Natural killer cell (primary cell): Measurements from ENCODE around the gene SLC26A2. TPM values are rescaled to one million over a fixed set of nuclear protein-coding genes. Genes with fewer than 3 reads are reported as not detected.

Experiments used
- ATAC-seq, 3 donors: fragments of 150-1000 bp in 2 of 3; fragments of 200-7000 bp in 1 of 3; cut with Tn5 transposase; 1 replicate in 1 of 3; 2 replicates in 2 of 3; pipeline ENCODE4 v1.10.0; 2021; ENCODE audit warnings: mild to moderate bottlenecking in 2 of 3, moderate library complexity in 2 of 3
- DNase-seq, 2 donors: peaks; one replicate each; pipeline versions ENCODE4 v3.0.0 to v3.0.0-alpha.2; 2013 to 2021; ENCODE audit warnings: mixed read lengths in 1 of 2
- H3K27ac ChIP-seq: one replicate; pipeline ENCODE4 v1.5.1; 2013; ENCODE audit warnings: mild to moderate bottlenecking, low read length
- H3K27me3 ChIP-seq: one replicate; pipeline ENCODE4 v1.6.1; 2013; ENCODE audit warnings: low read length; ENCODE audit not compliant: control insufficient read depth, insufficient read depth
- H3K36me3 ChIP-seq: one replicate; pipeline ENCODE4 v1.6.1; 2013; ENCODE audit warnings: low read length; ENCODE audit not compliant: control insufficient read depth, insufficient read depth
- H3K4me1 ChIP-seq: one replicate; pipeline ENCODE4 v1.6.1; 2013; ENCODE audit warnings: low read length; ENCODE audit not compliant: control insufficient read depth, insufficient read depth
- H3K4me3 ChIP-seq: one replicate; pipeline ENCODE4 v1.5.1; 2013; ENCODE audit warnings: low read length
- H3K9me3 ChIP-seq: one replicate; pipeline ENCODE4 v1.6.1; 2013; ENCODE audit warnings: low read length; ENCODE audit not compliant: control insufficient read depth, insufficient read depth
- H3K27ac Mint-ChIP-seq, 2 donors: one replicate each; pipeline ENCODE4 v1.8.0; 2022; ENCODE audit warnings: mild to moderate bottlenecking in 2 of 2, mixed read lengths in 2 of 2, moderate library complexity in 1 of 2
- H3K27me3 Mint-ChIP-seq, 2 donors: one replicate each; pipeline ENCODE4 v1.8.0; 2022; ENCODE audit warnings: low read depth in 2 of 2, mixed read lengths in 2 of 2
- H3K36me3 Mint-ChIP-seq: one replicate; pipeline ENCODE4 v1.8.0; 2022; ENCODE audit warnings: mixed read lengths
- H3K4me1 Mint-ChIP-seq, 2 donors: one replicate each; pipeline ENCODE4 v1.8.0; 2022; ENCODE audit warnings: mixed read lengths in 2 of 2
- H3K4me3 Mint-ChIP-seq: one replicate; pipeline ENCODE4 v1.8.0; 2022; ENCODE audit warnings: mild to moderate bottlenecking, moderate library complexity, mixed read lengths
- H3K9me3 Mint-ChIP-seq, 2 donors: one replicate each; pipeline ENCODE4 v1.8.0; 2022; ENCODE audit warnings: mixed read lengths in 2 of 2
- WGBS: methylation state at CpG from one replicate; pipeline ENCODE4 v1.1.7; 2013; ENCODE audit warnings: missing lambda C conversion rate; ENCODE audit not compliant: insufficient coverage; 5-methylcytosine and 5-hydroxymethylcytosine counted together
- intact Hi-C: fragments of 100-400 bp; cut with micrococcal nuclease; formaldehyde crosslinking; loops from one replicate; pipeline ENCODE4 v1.14.2; 2022
- total RNA-seq, 4 donors: library from RNA; stranded (reverse); fragments of 120-200 nt in 1 of 4; gene quantifications; one replicate each; pipeline versions ENCODE4 v1.2.3 to v1.2.4, GENCODE V29; 2013 to 2022
- TF ChIP-seq, protein P1 (sequence below): fragments of 200-600 bp; IDR thresholded peaks from one replicate; pipeline ENCODE4 v1.8.0; 2022; ENCODE audit warnings: antibody characterized with exemption

SLC26A2 gene
- total RNA-seq, 3 donors from 2014 or later (not counting 1 experiment from before 2014, with no cell fraction given) = 6.2 to 10.9 (median 8.1) TPM

DNA sequence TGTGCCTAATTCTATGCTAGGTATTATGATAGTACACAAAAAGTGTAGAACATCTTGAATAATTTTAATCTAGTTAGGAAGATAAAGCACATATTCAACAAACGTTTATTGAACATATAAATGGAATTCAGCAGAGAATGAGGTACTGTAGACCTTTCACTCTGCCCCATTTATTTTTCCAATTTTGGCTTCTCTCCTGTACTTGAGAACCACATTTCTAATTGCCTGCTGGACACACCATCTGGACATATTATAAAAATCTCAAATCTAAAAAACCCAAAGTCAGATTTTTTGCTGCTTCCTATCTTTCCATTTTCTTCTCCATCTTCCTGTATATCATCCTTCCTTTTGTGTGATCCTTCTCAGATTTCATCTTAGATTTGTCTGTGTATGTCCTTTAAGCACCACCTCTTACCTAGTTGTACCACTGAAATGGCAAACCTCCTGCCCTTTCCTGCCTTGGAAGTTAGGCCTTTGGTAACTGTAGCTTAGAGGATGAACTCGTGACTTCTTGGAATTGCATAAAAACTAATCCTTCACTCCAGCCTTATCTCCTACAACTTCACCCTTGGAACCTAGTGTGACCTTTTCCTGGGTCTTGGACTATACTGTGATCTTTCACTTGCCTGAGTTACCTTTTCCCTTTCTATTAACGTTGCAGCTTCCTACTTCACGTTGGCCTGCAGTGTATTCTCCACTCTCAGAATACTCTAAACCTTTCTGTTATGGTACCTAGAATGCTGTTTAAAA is 8.8 kb downstream of the SLC26A2 start:
- H3K27ac Mint-ChIP-seq = no peak overlapping the region
- Histone ChIP-seq H3K27ac (no peak overlapping the region), H3K4me3 (no peak overlapping the region), H3K4me1 (no peaks in the 10 kb centered on the region), H3K36me3 (no peaks in the 10 kb centered on the region), H3K27me3 (no peaks in the 10 kb centered on the region), H3K9me3 (no peaks in the 10 kb centered on the region)
- intact Hi-C loops = no loop called here
- TF ChIP-seq, protein P1, sequence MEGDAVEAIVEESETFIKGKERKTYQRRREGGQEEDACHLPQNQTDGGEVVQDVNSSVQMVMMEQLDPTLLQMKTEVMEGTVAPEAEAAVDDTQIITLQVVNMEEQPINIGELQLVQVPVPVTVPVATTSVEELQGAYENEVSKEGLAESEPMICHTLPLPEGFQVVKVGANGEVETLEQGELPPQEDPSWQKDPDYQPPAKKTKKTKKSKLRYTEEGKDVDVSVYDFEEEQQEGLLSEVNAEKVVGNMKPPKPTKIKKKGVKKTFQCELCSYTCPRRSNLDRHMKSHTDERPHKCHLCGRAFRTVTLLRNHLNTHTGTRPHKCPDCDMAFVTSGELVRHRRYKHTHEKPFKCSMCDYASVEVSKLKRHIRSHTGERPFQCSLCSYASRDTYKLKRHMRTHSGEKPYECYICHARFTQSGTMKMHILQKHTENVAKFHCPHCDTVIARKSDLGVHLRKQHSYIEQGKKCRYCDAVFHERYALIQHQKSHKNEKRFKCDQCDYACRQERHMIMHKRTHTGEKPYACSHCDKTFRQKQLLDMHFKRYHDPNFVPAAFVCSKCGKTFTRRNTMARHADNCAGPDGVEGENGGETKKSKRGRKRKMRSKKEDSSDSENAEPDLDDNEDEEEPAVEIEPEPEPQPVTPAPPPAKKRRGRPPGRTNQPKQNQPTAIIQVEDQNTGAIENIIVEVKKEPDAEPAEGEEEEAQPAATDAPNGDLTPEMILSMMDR = no peak
- no peaks in the 10 kb centered on the region for H3K27me3 Mint-ChIP-seq
- H3K36me3 Mint-ChIP-seq = no peaks in the 10 kb centered on the region
- H3K9me3 Mint-ChIP-seq = no peaks in the 10 kb centered on the region
- no peak overlapping the region for H3K4me3 Mint-ChIP-seq
- ATAC-seq (no peak), DNase-seq (no peak)
- peaks cover 10 to 17% of the 10 kb centered on the region in 2 donors for H3K4me1 Mint-ChIP-seq
- WGBS = 95% methylated on average over 4 of the region's 4 CpGs

DNA sequence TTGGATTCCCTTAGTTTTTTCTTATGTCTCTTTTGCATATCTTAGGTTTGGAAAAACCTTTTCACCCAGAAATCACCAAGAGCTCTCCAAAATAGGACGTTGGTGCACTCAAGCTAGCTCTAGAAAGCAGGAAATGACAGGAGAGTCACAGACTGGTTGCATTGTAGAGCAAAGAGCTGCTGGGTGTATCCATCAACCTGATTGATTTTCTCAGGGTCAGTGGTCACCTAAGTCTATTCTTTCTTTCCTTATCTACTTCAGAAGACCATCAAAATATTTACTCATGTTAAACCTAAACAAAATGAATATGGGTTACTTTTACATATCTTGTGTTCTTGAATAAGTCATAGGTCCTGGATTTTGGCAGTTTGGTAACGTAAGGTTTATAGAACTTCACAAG is 14.9 kb downstream of the SLC26A2 start:
- Mint-ChIP-seq H3K4me1 (peaks cover 0 to 15% of the 10 kb centered on the region in 2 donors), H3K27ac (no peak overlapping the region), H3K4me3 (no peak overlapping the region), H3K27me3 (no peaks in the 10 kb centered on the region), H3K9me3 (no peaks in the 10 kb centered on the region), H3K36me3 (peaks cover 2% of the 10 kb centered on the region)
- DNase-seq (no peak), ATAC-seq (no peak)
- Histone ChIP-seq H3K36me3 (peaks cover 20% of the 10 kb centered on the region), H3K27ac (no peak overlapping the region), H3K4me3 (no peak overlapping the region), H3K9me3 (no peaks in the 10 kb centered on the region), H3K27me3 (no peaks in the 10 kb centered on the region), H3K4me1 (no peaks in the 10 kb centered on the region)
- TF ChIP-seq, protein P1 = no peak
- 65% methylated on average over 2 of the region's 2 CpGs for WGBS
- intact Hi-C loops = no loop called here

DNA sequence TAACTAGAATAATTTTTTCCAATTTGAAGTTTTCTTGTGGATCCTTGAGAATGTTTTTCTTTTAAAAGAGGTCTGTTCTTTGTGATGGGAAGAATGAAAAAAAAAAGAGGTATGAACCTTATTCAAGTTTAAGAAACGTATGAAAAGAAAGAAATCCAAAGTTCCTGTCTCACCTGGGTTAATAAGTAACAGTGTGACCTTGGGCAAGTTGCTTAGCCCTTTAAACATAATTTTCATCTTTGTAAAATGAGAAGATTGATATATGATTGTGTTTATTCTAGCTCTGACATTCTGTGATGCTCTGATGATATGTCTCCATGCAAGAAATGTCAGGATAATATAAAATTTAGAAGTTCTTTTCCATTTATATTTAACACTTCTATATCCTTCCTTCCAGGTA is 19.3 kb downstream of the SLC26A2 start:
- no peak for ATAC-seq
- H3K27me3 ChIP-seq = no peaks in the 10 kb centered on the region
- H3K27me3 Mint-ChIP-seq = no peaks in the 10 kb centered on the region
- peaks cover 0 to 4% of the 10 kb centered on the region in 2 donors for H3K4me1 Mint-ChIP-seq
- no peaks in the 10 kb centered on the region for H3K4me1 ChIP-seq
- intact Hi-C loops = no loop called here
- peaks cover 32% of the 10 kb centered on the region for H3K36me3 ChIP-seq
- no peaks in the 10 kb centered on the region for H3K9me3 Mint-ChIP-seq
- WGBS = 88% methylated on average over 1 of the region's 1 CpG
- H3K36me3 Mint-ChIP-seq = peaks cover 16% of the 10 kb centered on the region
- no peak overlapping the region for H3K27ac ChIP-seq
- TF ChIP-seq, protein P1 = no peak
- no peak for DNase-seq
- H3K27ac Mint-ChIP-seq = no peak overlapping the region
- H3K4me3 ChIP-seq = no peak overlapping the region
- no peak overlapping the region for H3K4me3 Mint-ChIP-seq
- H3K9me3 ChIP-seq = no peaks in the 10 kb centered on the region

DNA sequence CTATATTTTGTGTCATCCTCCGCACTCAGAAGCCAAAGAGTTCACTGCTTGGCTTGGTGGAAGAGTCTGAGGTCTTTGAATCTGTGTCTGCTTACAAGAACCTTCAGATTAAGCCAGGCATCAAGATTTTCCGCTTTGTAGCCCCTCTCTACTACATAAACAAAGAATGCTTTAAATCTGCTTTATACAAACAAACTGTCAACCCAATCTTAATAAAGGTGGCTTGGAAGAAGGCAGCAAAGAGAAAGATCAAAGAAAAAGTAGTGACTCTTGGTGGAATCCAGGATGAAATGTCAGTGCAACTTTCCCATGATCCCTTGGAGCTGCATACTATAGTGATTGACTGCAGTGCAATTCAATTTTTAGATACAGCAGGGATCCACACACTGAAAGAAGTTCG is 20.6 kb downstream of the SLC26A2 start:
- no peak overlapping the region for H3K4me3 Mint-ChIP-seq
- Histone ChIP-seq H3K27ac (no peak overlapping the region), H3K9me3 (no peaks in the 10 kb centered on the region), H3K27me3 (no peaks in the 10 kb centered on the region), H3K4me1 (no peaks in the 10 kb centered on the region), H3K36me3 (peaks cover 32% of the 10 kb centered on the region), H3K4me3 (no peak overlapping the region)
- no peak overlapping the region for H3K27ac Mint-ChIP-seq
- no peaks in the 10 kb centered on the region for H3K4me1 Mint-ChIP-seq
- DNase-seq = no peak
- H3K36me3 Mint-ChIP-seq = peaks cover 16% of the 10 kb centered on the region
- H3K27me3 Mint-ChIP-seq = no peaks in the 10 kb centered on the region
- ATAC-seq = no peak
- H3K9me3 Mint-ChIP-seq = no peaks in the 10 kb centered on the region
- TF ChIP-seq, protein P1 = no peak
- 90% methylated on average over 2 of the region's 3 CpGs for WGBS
- intact Hi-C loops = no loop called here
